Peyer's patch (tissue), 4 donors: ENCODE measurements around the gene ACSS1. TPM values are rescaled to one million over a fixed set of nuclear protein-coding genes. Genes with fewer than 3 reads are reported as not detected.
A peak's percentile ranks its signal among the peaks of the same experiment; 100 is the strongest.

Source experiments
- DNase-seq, 3 donors: peaks; one replicate each; pipeline ENCODE4 v3.0.0-alpha.2; 2017 to 2019
- H3K27ac ChIP-seq, 4 donors: fragments of 200-600 bp; sonication (generic); one replicate each; pipeline ENCODE4 v1.5.1; 2016 to 2019
- H3K27me3 ChIP-seq, 2 donors: fragments of 200-600 bp; sonication (generic); one replicate each; pipeline ENCODE4 v1.5.1; 2019
- H3K36me3 ChIP-seq, 3 donors: fragments of 200-600 bp; sonication (generic); one replicate each; pipeline ENCODE4 v1.5.1; 2016 to 2019
- H3K4me1 ChIP-seq, 4 donors: fragments of 200-600 bp; sonication (generic); one replicate each; pipeline ENCODE4 v1.5.1; 2016 to 2019
- H3K4me3 ChIP-seq, 4 donors: fragments of 200-600 bp; sonication (generic); 1 replicate in 3 of 4; 2 replicates in 1 of 4; pipeline ENCODE4 v1.5.1; 2016 to 2019; ENCODE audit warnings: mild to moderate bottlenecking in 1 of 4
- H3K9me3 ChIP-seq, 4 donors: fragments of 200-600 bp; sonication (generic); one replicate each; pipeline ENCODE4 v1.5.1; 2016 to 2019; ENCODE audit warnings: mild to moderate bottlenecking in 1 of 4
- CTCF ChIP-seq, 6 experiments: fragments of 450-650 bp in 4 of 6; fragments of 200-600 bp in 2 of 6; sonication (generic) in 1 of 6; IDR thresholded peaks; one replicate each; pipeline ENCODE4 v1.5.1; 2017 to 2019; ENCODE audit warnings: antibody characterized with exemption in 6 of 6, mild to moderate bottlenecking in 3 of 6, moderate library complexity in 1 of 6
- POLR2A ChIP-seq, 2 donors: fragments of 450-650 bp; IDR thresholded peaks; one replicate each; pipeline ENCODE4 v1.5.1; 2017; ENCODE audit warnings: antibody characterized with exemption in 2 of 2, mild to moderate bottlenecking in 2 of 2, moderate library complexity in 2 of 2
- total RNA-seq, 4 donors: library from RNA; depleted of rRNA; stranded (reverse); fragments of >200 nt; gene quantifications; one replicate each; pipeline ENCODE4 v1.1.0, GENCODE V29; 2016

The ACSS1 gene
- total RNA-seq, 4 donors from 2014 or later, result 49.5 to 160 (median 134) TPM

- H3K4me3 ChIP-seq, result peak overlapping the region in 1 of 4 donors; percentile 16
- H3K9me3 ChIP-seq, result no peaks in the 10 kb centered on the region
- peak; percentile 79 to 92 (median 83) for DNase-seq
- no peaks in the 10 kb centered on the region for H3K36me3 ChIP-seq
- no peaks in the 10 kb centered on the region for H3K27me3 ChIP-seq
- TF ChIP-seq CTCF (IDR thresholded peaks at IDR 0.05) (peak; percentile 87 to 94 (median 93)), POLR2A (IDR thresholded peaks at IDR 0.05) (no peak)
- H3K27ac ChIP-seq, result no peak overlapping the region
- H3K4me1 ChIP-seq, result peaks cover 0 to 61% (median 6%) of the 10 kb centered on the region in 4 donors
Measured at GRCh38 chr20:24994470-24995368, 63.2 kb downstream of the ACSS1 start.

GRCh38 chr20:24994186-24994465 is 63.8 kb downstream of the ACSS1 start:
- no peak for DNase-seq
- H3K36me3 ChIP-seq, result no peaks in the 10 kb centered on the region
- no peaks in the 10 kb centered on the region for H3K27me3 ChIP-seq
- peaks cover 0 to 55% (median 6%) of the 10 kb centered on the region in 4 donors for H3K4me1 ChIP-seq
- no peak overlapping the region for H3K4me3 ChIP-seq
- TF ChIP-seq CTCF (IDR thresholded peaks at IDR 0.05) (no peak), POLR2A (IDR thresholded peaks at IDR 0.05) (no peak)
- no peaks in the 10 kb centered on the region for H3K9me3 ChIP-seq
- no peak overlapping the region for H3K27ac ChIP-seq

GRCh38 chr20:24993337-24994185 is 64.4 kb downstream of the ACSS1 start:
- DNase-seq, result no peak
- Histone ChIP-seq H3K27me3 (no peaks in the 10 kb centered on the region), H3K4me3 (peak overlapping the region; percentile 72 to 97 (median 93)), H3K4me1 (peaks cover 0 to 49% (median 6%) of the 10 kb centered on the region in 4 donors), H3K27ac (peak overlapping the region; percentile 90 to 95 (median 92)), H3K36me3 (no peaks in the 10 kb centered on the region), H3K9me3 (no peaks in the 10 kb centered on the region)
- TF ChIP-seq POLR2A (IDR thresholded peaks at IDR 0.05) (no peak), CTCF (IDR thresholded peaks at IDR 0.05) (peak in 3 of 6 experiments; percentile 33 to 46 (median 45))

- TF ChIP-seq POLR2A (IDR thresholded peaks at IDR 0.05) (peak; percentile 96 to 98), CTCF (IDR thresholded peaks at IDR 0.05) (no peak)
- Histone ChIP-seq H3K27ac (peak within 1 kb of the TSS; percentile 90 to 95 (median 92)), H3K36me3 (no peaks in the 10 kb centered on the region), H3K4me3 (peak within 1 kb of the TSS; percentile 72 to 97 (median 93)), H3K4me1 (peaks cover 0 to 41% (median 6%) of the 10 kb centered on the region in 4 donors), H3K27me3 (no peaks in the 10 kb centered on the region), H3K9me3 (no peaks in the 10 kb centered on the region)
- peak; percentile 98 to 99 (median 98) for DNase-seq
Measured at GRCh38 chr20:24992487-24993205, 65.3 kb downstream of the ACSS1 start, which contains the start of gene APMAP. Gene APMAP (minus strand): TSS chr20:24992751. CDS start chr20:24992688, 63 bp downstream.

GRCh38 chr20:24991897-24992486 is 65.9 kb downstream of the ACSS1 start:
- H3K9me3 ChIP-seq, result no peaks in the 10 kb centered on the region
- H3K27ac ChIP-seq, result peak overlapping the region; percentile 90 to 95 (median 92)
- H3K27me3 ChIP-seq, result no peaks in the 10 kb centered on the region
- H3K4me3 ChIP-seq, result peak overlapping the region; percentile 72 to 97 (median 93)
- H3K4me1 ChIP-seq, result peaks cover 0 to 41% (median 6%) of the 10 kb centered on the region in 4 donors
- H3K36me3 ChIP-seq, result no peaks in the 10 kb centered on the region
- TF ChIP-seq CTCF (IDR thresholded peaks at IDR 0.05), result no peak
- no peak for TF ChIP-seq POLR2A (IDR thresholded peaks at IDR 0.05)
- peak in 2 of 3 donors; percentile 30 to 63 for DNase-seq
